Bronchial epithelial cell (primary cell): ENCODE results near the gene SIK3. TPM values are rescaled to one million over a fixed set of nuclear protein-coding genes. Genes with fewer than 3 reads are reported as not detected.

Source experiments
- DNase-seq: peaks from one replicate; pipeline ENCODE4 v3.0.0-alpha.2; 2010; ENCODE audit warnings: low read depth
- FAIRE-seq: peaks from 2 replicates; lab custom pipeline; 2011; peaks lifted over from hg19 to GRCh38; lab: Jason Lieb, UNC
- H3K27me3 ChIP-seq: 2 replicates; pipeline ENCODE4 v1.5.1; 2011; ENCODE audit warnings: low read length; ENCODE audit not compliant: control insufficient read depth, insufficient read depth
- H3K36me3 ChIP-seq: 2 replicates; pipeline ENCODE4 v1.5.1; 2011; ENCODE audit warnings: low read length; ENCODE audit not compliant: control insufficient read depth, insufficient read depth
- H3K4me3 ChIP-seq: 2 replicates; pipeline ENCODE4 v1.5.1; 2011; ENCODE audit warnings: mild to moderate bottlenecking, low read depth, low read length, control low read depth
- total RNA-seq: library from RNA; depleted of rRNA; stranded (reverse); fragments of >200 nt; gene quantifications from 2 replicates; pipeline ENCODE4 v1.2.1, GENCODE V29; 2014
- TF ChIP-seq, protein P1 (sequence below): IDR thresholded peaks from 2 replicates; pipeline ENCODE4 v1.5.1; 2011; ENCODE audit warnings: mild to moderate bottlenecking, moderate library complexity, low read length, control low read depth, inconsistent platforms; ENCODE audit not compliant: insufficient read depth, severe bottlenecking

SIK3 gene
- total RNA-seq, 1 donor from 2014 or later, result 6.8 TPM

DNA sequence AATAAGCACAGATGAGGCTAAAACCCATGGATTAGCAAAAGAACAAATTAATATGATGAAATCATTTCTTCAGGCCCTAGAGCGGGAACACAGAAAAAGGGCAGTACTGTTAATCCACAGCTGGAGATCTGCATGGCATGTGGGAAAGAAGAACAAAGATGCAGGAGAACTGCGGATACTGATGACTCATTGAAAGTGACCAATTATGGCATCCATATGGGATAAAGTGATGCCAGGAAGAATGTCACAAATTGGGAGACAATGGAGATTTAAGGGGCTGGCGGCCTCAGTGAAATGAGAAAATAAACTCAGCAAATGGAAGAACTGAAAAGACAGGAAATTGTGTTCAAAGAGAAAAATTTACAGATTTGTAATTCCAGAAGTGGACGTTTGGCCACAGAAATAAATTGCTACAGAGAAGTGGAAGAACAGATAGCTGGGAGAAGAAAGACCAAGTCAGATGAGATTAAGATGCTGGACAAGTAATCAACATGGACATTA, 39.4 kb downstream of the SIK3 start:
- H3K27me3 ChIP-seq, result no peaks in the 10 kb centered on the region
- FAIRE-seq, result no peak

DNA sequence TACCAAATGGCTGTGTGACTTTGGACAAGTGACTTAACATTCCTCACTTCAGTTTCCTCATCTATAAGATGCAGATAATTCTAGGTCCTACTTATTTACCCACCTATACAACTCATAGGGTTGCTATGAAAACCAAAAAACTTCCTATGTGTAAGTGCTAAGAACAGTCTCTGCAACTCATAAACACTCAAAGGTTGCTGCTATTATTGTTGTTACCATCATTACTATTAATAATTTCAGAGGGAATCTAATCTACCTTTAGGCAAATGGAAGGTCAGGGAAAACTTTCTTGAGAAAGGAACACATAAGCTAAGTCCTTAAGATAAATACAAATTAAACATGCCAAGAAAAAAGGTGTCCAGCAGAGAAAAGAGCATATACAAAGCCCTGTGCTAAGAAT, 40.5 kb downstream of the SIK3 start:
- no peak for FAIRE-seq
- TF ChIP-seq, protein P1, sequence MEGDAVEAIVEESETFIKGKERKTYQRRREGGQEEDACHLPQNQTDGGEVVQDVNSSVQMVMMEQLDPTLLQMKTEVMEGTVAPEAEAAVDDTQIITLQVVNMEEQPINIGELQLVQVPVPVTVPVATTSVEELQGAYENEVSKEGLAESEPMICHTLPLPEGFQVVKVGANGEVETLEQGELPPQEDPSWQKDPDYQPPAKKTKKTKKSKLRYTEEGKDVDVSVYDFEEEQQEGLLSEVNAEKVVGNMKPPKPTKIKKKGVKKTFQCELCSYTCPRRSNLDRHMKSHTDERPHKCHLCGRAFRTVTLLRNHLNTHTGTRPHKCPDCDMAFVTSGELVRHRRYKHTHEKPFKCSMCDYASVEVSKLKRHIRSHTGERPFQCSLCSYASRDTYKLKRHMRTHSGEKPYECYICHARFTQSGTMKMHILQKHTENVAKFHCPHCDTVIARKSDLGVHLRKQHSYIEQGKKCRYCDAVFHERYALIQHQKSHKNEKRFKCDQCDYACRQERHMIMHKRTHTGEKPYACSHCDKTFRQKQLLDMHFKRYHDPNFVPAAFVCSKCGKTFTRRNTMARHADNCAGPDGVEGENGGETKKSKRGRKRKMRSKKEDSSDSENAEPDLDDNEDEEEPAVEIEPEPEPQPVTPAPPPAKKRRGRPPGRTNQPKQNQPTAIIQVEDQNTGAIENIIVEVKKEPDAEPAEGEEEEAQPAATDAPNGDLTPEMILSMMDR, result no peak
- no peaks in the 10 kb centered on the region for H3K36me3 ChIP-seq

More for the DNA sequence above, 39.4 kb downstream of the SIK3 start:
- TF ChIP-seq, protein P1, result no peak
- no peaks in the 10 kb centered on the region for H3K36me3 ChIP-seq
- DNase-seq, result no peak
- H3K4me3 ChIP-seq, result no peak overlapping the region

DNA sequence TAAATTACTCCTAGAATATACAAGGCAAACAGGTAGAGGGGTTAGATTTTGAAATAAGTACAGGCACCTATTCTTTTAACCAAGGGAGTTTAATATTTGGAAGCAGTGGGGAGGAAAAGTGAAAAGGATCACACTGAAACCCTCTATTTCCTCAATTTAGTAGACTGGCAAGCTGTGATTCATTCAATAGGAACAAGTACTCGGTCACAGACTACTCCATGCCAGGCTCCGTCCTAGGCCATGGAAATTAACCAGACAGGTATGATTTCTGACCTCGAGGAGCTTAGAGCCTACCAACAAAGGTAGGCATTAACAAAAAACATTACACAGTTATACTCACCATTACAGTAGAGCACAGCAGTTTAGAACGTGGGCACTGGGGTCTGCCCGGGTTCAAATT, 40.9 kb downstream of the SIK3 start:
- FAIRE-seq (no peak), DNase-seq (no peak)
- Histone ChIP-seq H3K36me3 (no peaks in the 10 kb centered on the region), H3K27me3 (no peaks in the 10 kb centered on the region), H3K4me3 (no peak overlapping the region)
- TF ChIP-seq, protein P1, result no peak

More for the DNA sequence above, 40.5 kb downstream of the SIK3 start:
- Histone ChIP-seq H3K4me3 (no peak overlapping the region), H3K27me3 (no peaks in the 10 kb centered on the region)
- DNase-seq, result no peak

DNA sequence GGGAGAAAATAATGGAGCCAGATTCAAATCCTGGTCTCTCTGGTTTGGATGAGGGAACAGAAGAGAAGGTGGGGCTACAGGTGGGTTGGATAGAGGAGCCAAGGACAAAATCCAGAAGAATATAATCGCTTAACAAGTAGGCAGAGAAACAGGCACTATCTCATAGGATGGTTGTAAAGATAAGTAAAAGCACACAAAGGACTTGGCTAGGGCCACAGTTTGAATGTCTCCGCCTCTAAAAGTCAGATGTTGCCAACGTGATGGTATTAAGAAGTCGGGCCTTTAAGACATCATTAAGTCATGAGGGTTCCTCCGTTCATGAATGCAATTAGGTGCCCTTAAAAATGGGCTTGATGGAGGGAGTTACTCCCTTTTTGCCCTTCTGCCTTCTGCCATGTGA, 42.8 kb downstream of the SIK3 start:
- DNase-seq (no peak), FAIRE-seq (no peak)
- TF ChIP-seq, protein P1, result no peak
- Histone ChIP-seq H3K27me3 (no peaks in the 10 kb centered on the region), H3K4me3 (no peak overlapping the region), H3K36me3 (no peaks in the 10 kb centered on the region)

DNA sequence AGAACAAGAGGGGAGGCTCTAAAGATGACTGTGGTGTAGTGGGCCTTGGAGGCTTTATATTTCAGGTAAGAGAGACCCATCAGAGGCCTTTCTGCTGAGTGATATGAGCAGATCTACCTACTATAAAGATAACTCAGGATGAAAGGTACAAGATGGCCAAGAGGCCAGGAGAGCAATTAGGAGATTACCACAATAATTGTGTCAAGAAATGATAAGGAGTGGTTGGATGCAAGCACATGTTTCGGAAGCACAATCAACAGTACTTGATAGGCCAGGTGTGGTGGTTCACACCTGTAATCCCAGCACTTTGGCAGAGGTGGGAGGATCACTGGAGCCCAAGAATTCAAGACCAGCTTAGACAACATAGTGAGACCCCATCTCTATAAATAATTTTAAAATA, 43.8 kb downstream of the SIK3 start:
- Histone ChIP-seq H3K4me3 (no peak overlapping the region), H3K27me3 (no peaks in the 10 kb centered on the region), H3K36me3 (no peaks in the 10 kb centered on the region)
- TF ChIP-seq, protein P1, result no peak
- no peak for DNase-seq
- no peak for FAIRE-seq
